NCI-H1694 (cell line): ENCODE measurements around the gene ERGIC1.

Experiments
- DNase-seq: peaks from one replicate; lab custom pipeline; 2025; lab: John Stamatoyannopoulos, UW

Gene ERGIC1

GRCh38 chr5:172945151-172945550 is 111.1 kb downstream of the ERGIC1 start:
- DNase-seq = no peak

- no peak for DNase-seq
Observed at GRCh38 chr5:172946146-172946545, 112.1 kb downstream of the ERGIC1 start.

DNA sequence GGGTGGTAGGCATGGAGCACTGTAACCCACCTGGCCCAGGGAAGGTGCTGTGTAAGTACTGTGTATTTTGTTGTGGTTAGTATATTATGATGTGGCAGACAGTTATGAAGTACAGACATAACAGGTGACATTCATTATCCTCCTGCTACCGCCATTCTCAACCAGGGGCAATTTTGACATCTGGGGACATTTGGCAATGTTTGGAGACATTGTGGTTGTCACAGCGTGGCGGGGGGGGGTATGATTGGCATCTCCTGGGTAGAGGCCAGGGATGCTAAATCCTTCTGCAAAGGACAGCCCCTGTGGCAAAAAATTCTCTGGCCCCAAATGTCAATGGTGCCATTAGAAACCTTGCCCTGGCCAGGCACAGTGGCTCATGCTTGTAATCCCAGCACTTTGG is 115.4 kb downstream of the ERGIC1 start:
- no peak for DNase-seq

GRCh38 chr5:172950176-172950965 is 116.3 kb downstream of the ERGIC1 start:
- no peak for DNase-seq

DNA sequence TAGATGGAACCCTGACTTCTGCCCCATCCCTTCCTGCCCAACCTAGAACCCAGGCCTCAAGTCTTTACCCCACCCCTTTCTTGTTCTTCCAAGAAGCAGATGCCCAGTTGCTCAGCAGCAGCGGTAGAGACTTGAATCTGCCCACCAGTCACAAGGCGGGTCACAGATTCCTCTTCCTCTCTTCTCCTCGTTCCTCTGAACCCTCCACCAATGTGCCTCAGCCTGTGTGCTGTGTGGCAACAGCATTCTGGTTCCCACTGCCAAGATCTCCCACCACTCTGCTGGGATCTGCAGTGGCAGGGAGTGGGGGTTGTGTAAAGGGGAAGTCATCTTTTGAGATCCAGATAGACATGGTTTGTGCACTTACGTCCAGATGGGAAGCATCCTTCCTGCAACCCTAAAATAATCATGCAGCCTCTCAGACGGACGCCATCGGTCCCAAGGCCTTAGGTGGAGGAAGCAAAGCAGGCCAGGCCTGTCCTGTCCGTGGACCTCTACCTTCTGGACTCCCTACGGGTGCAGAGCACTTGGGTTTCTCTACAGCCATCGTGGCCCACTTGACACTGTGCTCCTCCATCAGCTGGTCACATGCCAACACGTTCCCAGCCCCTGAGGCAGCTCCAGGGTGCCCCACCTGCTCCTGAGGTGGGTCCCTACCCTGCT is 117.5 kb downstream of the ERGIC1 start:
- no peak for DNase-seq

DNA sequence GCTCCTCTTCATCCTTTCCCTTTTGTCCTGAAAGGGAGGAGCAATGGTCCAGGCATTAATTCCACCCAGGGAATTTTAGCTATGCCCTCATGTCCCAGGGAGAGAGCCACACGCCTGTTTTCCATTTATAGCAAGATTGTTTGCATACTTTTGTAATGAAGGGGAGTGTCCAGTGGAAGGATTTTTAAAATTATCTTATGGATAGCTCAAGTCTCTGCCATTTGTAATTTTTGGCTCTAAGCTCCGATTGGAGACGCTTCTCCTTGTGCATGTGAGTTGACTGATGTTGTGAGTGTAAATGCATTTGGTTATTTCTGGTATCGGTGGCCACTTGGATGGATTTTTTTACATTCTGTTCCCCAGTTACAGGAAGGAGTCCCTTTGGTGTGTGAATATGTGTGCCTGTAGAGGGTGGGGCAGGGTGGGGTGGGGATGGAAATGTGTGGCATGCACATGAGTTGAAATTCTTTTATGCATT is 118.0 kb downstream of the ERGIC1 start:
- DNase-seq = no peak

- no peak for DNase-seq
Observed at GRCh38 chr5:172953776-172954675, 120.0 kb downstream of the ERGIC1 start.

DNA sequence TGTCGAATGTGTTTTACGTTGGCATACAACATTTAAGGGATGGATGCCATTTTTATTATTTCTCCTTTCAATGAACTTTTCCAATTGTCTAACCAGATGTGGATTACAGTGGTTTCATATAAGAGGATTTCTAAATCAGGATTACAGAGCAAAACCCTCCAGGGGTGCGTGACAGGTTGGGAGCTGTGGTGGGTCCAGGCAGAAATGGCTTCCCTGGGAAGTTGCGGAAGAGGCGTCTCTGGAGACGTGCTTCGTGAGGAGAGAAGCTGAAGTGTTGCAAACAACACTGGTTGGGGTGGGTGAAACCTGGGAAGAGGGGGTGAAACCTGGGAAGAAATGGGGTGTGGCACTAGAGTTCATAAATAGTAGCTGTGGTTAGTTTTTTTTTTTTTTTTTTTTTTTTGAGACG is 120.7 kb downstream of the ERGIC1 start:
- no peak for DNase-seq

GRCh38 chr5:172956228-172956627 is 122.2 kb downstream of the ERGIC1 start:
- DNase-seq = no peak

GRCh38 chr5:172956936-172957335 is 122.9 kb downstream of the ERGIC1 start:
- no peak for DNase-seq

DNA sequence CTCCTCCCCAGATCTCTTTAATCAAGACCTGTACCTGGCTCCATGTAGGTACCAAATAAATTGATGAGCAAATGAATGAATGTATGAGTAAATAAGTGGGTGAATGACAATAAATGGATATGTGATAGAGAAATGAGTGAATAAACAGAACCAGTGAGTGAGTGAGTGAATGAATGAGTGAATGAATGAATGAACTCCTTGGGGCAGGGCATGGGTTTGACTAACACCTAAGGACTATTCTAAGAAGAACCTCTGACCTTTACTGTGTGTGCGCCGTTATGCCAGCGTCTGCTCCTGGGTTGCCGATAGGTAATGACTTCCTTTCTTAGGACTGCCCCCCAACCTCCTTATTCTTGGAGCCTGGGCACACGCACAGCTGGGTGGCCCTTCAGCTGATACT is 123.4 kb downstream of the ERGIC1 start:
- DNase-seq = no peak

GRCh38 chr5:172958331-172959046 is 124.4 kb downstream of the ERGIC1 start:
- DNase-seq = no peak

- no peak for DNase-seq
Observed at GRCh38 chr5:172959824-172960799, 126.1 kb downstream of the ERGIC1 start.

GRCh38 chr5:172969921-172970320 is 135.9 kb downstream of the ERGIC1 start:
- DNase-seq = no peak

GRCh38 chr5:172971482-172971881 is 137.4 kb downstream of the ERGIC1 start:
- no peak for DNase-seq

GRCh38 chr5:172972552-172972951 is 138.5 kb downstream of the ERGIC1 start:
- DNase-seq = no peak

DNA sequence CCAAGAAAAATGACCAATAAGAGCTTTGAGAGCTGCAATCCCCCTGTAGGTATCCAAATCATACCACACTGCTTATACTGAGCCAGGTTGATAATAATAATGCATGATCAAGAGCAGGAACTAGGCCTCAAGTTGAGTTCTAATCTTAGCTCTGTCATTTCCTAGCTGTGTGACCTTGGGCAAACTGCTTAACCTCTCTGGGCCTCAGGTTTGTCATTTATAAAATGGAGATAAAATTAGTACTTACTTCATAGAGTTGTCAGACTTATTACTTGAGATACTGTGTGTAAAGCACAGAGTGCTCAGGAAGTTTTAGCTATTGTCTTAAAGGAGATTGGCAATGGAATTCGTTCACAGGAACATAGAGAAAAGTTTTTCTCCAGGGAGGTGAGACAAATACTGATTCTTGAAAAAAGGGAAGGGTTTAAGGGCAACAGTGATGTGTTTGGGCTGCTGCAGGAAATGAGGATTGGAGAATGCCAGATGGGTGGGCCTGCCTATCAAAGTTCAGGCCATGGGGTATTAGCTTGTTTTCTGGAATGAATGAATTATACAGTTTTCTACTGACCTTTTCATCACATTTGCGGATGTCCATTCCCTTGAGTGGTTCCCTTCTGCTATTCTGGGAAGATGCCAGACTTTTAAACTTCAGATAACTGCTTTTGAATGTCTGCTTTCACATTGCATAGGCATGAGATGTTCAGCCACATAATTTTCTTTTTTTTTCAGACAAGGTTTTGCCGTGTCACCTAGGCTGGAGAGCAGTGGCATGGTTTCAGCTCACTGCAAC is 139.3 kb downstream of the ERGIC1 start:
- no peak for DNase-seq

- no peak for DNase-seq
Observed at GRCh38 chr5:172973931-172974330, 139.9 kb downstream of the ERGIC1 start.

- no peak for DNase-seq
Observed at GRCh38 chr5:172975289-172975688, 141.2 kb downstream of the ERGIC1 start.

DNA sequence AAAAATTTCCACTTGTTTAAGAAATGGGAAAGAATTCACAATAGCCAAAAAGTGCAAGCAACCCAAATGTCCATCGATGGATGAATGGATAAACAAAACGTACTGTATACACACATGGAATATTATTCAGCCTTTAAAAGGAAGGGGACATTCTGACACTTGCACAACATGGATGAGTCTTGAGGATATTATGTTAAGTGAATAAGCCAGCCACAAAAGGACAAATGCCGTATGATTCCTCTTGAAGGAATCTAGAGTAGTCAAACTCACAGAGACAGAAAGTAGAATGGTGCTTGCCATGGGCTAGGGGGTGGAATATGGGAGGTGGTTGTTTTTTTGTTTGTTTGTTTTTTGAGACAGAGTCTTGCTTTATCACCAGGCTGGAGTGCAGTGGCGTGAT is 145.7 kb downstream of the ERGIC1 start:
- DNase-seq = no peak
